Activated B cell treated with CpG ODN at 0.5 μM for 24 hours (primary cell): ENCODE results near the gene ABCD2. TPM values are rescaled to one million over a fixed set of nuclear protein-coding genes. Genes with fewer than 3 reads are reported as not detected.
"Not testable (repeated sequence)": the region's sequence is repeated elsewhere in the genome, so short reads cannot be mapped to it uniquely, and the experiment has no call there.

Experiments
- ATAC-seq: fragments of 200-7000 bp; cut with Tn5 transposase; one replicate; pipeline ENCODE4 v1.10.0; 2021; ENCODE audit warnings: low read depth, mild to moderate bottlenecking, moderate library complexity
- CTCF ChIA-PET: fragments of 350-600 bp; sonication (Branson Sonifier 250); formaldehyde crosslinking; loops from one replicate; lab custom pipeline; 2021; ENCODE audit warnings: antibody characterized with exemption; lab: Charles Lee
- POLR2A ChIA-PET: fragments of 350-600 bp; sonication (Branson Sonifier 250); formaldehyde crosslinking; loops from one replicate; lab custom pipeline; 2021; ENCODE audit warnings: antibody characterized with exemption; lab: Charles Lee
- DNase-seq: peaks from one replicate; pipeline ENCODE4 v3.0.0; 2022
- H3K27ac Mint-ChIP-seq: one replicate; pipeline ENCODE4 v1.8.0; 2020; ENCODE audit warnings: mixed read lengths
- H3K27me3 Mint-ChIP-seq: one replicate; pipeline ENCODE4 v1.8.0; 2021; ENCODE audit warnings: mixed read lengths
- H3K36me3 Mint-ChIP-seq: one replicate; pipeline ENCODE4 v1.8.0; 2021; ENCODE audit warnings: low read depth, mixed read lengths
- H3K4me1 Mint-ChIP-seq: one replicate; pipeline ENCODE4 v1.8.0; 2021; ENCODE audit warnings: mixed read lengths
- H3K4me3 Mint-ChIP-seq: one replicate; pipeline ENCODE4 v1.8.0; 2020; ENCODE audit warnings: mild to moderate bottlenecking, mixed read lengths
- H3K9me3 Mint-ChIP-seq: one replicate; pipeline ENCODE4 v1.8.0; 2020; ENCODE audit warnings: mixed read lengths
- intact Hi-C: fragments of 100-400 bp; cut with micrococcal nuclease; formaldehyde crosslinking; loops from one replicate; pipeline ENCODE4 v1.15.1; 2024
- total RNA-seq: library from RNA; stranded (reverse); gene quantifications from 2 replicates; pipeline ENCODE4 v1.2.3, GENCODE V29; 2022
- TF ChIP-seq, protein P1 (sequence below): fragments of 200-600 bp; IDR thresholded peaks from one replicate; pipeline ENCODE4 v1.8.0; 2022; ENCODE audit warnings: antibody characterized with exemption, mild to moderate bottlenecking

The ABCD2 gene
- total RNA-seq, 1 donor from 2014 or later: 1.8 TPM

- no peak for ATAC-seq
- no peak overlapping the region for H3K27ac Mint-ChIP-seq
- peaks cover 11% of the 10 kb centered on the region for H3K36me3 Mint-ChIP-seq
- no peak overlapping the region for H3K4me3 Mint-ChIP-seq
- no peaks in the 10 kb centered on the region for H3K27me3 Mint-ChIP-seq
- ChIA-PET CTCF (no interaction called here), POLR2A (no interaction called here)
- H3K4me1 Mint-ChIP-seq: no peaks in the 10 kb centered on the region
- intact Hi-C loops: no loop called here
- no peaks in the 10 kb centered on the region for H3K9me3 Mint-ChIP-seq
- DNase-seq: no peak
- TF ChIP-seq, protein P1, sequence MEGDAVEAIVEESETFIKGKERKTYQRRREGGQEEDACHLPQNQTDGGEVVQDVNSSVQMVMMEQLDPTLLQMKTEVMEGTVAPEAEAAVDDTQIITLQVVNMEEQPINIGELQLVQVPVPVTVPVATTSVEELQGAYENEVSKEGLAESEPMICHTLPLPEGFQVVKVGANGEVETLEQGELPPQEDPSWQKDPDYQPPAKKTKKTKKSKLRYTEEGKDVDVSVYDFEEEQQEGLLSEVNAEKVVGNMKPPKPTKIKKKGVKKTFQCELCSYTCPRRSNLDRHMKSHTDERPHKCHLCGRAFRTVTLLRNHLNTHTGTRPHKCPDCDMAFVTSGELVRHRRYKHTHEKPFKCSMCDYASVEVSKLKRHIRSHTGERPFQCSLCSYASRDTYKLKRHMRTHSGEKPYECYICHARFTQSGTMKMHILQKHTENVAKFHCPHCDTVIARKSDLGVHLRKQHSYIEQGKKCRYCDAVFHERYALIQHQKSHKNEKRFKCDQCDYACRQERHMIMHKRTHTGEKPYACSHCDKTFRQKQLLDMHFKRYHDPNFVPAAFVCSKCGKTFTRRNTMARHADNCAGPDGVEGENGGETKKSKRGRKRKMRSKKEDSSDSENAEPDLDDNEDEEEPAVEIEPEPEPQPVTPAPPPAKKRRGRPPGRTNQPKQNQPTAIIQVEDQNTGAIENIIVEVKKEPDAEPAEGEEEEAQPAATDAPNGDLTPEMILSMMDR: no peak
These were observed 47.1 kb downstream of the ABCD2 start for GRCh38 chr12:39572551-39572950.

- ATAC-seq: no peak
- no peak overlapping the region for H3K4me3 Mint-ChIP-seq
- H3K4me1 Mint-ChIP-seq: no peaks in the 10 kb centered on the region
- peaks cover 11% of the 10 kb centered on the region for H3K36me3 Mint-ChIP-seq
- TF ChIP-seq, protein P1: no peak
- H3K27ac Mint-ChIP-seq: no peak overlapping the region
- DNase-seq: no peak
- no peaks in the 10 kb centered on the region for H3K27me3 Mint-ChIP-seq
- intact Hi-C loops: no loop called here
- CTCF ChIA-PET: no interaction called here
- POLR2A ChIA-PET: no interaction called here
- no peaks in the 10 kb centered on the region for H3K9me3 Mint-ChIP-seq
These were observed 48.3 kb downstream of the ABCD2 start for GRCh38 chr12:39571351-39571750.

GRCh38 chr12:39553476-39553875, 66.1 kb downstream of the ABCD2 start:
- CTCF ChIA-PET: no interaction called here
- intact Hi-C loops: no loop called here
- H3K27ac Mint-ChIP-seq: no peak overlapping the region
- DNase-seq (no peak), ATAC-seq (no peak)
- H3K9me3 Mint-ChIP-seq: peaks cover 9% of the 10 kb centered on the region
- H3K4me3 Mint-ChIP-seq: no peak overlapping the region
- H3K4me1 Mint-ChIP-seq: no peaks in the 10 kb centered on the region
- TF ChIP-seq, protein P1: no peak
- peaks cover 17% of the 10 kb centered on the region for H3K36me3 Mint-ChIP-seq
- no peaks in the 10 kb centered on the region for H3K27me3 Mint-ChIP-seq
- POLR2A ChIA-PET: no interaction called here

DNA sequence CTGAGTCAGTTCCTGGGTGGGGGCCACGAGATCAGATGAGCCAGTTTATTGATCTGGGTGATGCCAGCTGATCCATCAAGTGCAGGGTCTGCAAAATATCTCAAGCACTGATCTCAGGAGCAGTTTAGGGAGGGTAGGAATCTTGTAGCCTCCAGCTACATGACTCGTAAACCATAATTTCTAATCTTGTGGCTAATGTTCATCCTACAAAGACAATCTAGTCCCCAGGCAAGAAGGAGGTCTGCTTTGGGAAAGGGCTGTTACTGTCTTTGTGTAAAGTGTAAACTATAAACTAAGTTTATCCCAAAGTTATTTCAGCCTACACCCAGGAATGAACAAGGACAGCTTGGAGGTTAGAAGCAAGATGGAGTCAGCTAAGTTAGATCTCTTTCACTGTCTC, 75.4 kb downstream of the ABCD2 start:
- ATAC-seq, H3K36me3 Mint-ChIP-seq, H3K9me3 Mint-ChIP-seq, H3K4me3 Mint-ChIP-seq, H3K27me3 Mint-ChIP-seq, H3K27ac Mint-ChIP-seq, DNase-seq, POLR2A ChIA-PET, CTCF ChIA-PET, intact Hi-C loops, H3K4me1 Mint-ChIP-seq: not testable (repeated sequence)

DNA sequence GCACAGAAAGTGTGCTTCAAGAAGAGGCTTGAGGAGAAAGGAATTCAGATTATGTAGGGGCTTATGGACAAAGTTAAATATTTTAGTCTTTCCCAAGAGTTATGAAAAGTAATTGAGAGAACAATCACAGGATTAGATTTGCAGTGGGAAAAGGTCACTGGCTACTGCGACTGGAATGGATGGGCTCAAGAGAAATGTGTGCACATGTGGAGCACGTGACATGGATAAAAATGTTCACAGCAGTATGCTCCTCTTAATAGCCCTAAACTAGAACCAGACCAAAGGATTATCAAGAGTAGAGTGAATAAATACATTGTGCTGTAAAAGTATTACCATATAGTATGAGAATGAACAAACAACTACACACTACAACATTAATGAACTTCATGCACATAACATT, 78.1 kb downstream of the ABCD2 start:
- Mint-ChIP-seq H3K4me3 (no peak overlapping the region), H3K27me3 (no peaks in the 10 kb centered on the region), H3K4me1 (no peaks in the 10 kb centered on the region), H3K27ac (no peak overlapping the region), H3K9me3 (no peaks in the 10 kb centered on the region), H3K36me3 (no peaks in the 10 kb centered on the region)
- ATAC-seq (no peak), DNase-seq (no peak)
- intact Hi-C loops: no loop called here
- ChIA-PET POLR2A (no interaction called here), CTCF (no interaction called here)
- TF ChIP-seq, protein P1: no peak

DNA sequence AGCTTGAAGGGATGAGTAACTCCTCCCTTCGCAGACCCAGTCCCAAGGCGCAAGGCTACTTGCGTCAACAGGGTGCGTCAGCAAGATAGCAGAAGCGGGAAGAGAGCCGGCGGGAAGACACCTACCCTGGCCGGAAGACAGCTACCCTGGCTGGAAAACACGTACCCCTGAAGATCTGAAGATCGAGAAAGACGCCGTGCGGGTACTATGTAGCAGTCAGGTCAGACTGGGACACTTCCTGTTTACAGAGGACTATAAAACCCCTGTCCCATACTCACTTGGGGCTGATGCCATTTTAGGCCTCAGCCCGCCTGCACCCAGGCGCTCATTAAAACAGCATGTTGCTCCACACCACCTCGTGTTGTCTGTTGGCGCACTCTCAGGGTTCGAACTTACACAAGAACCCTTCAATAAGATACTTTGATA, 80.9 kb downstream of the ABCD2 start:
- ATAC-seq: no peak

More for the DNA sequence above, 80.9 kb downstream of the ABCD2 start:
- Mint-ChIP-seq H3K9me3 (no peaks in the 10 kb centered on the region), H3K4me1 (no peaks in the 10 kb centered on the region), H3K27ac (no peak overlapping the region), H3K27me3 (no peaks in the 10 kb centered on the region), H3K4me3 (no peak overlapping the region), H3K36me3 (no peaks in the 10 kb centered on the region)
- ChIA-PET CTCF (no interaction called here), POLR2A (no interaction called here)
- TF ChIP-seq, protein P1: no peak
- intact Hi-C loops: no loop called here
- no peak for DNase-seq
